Measurements from ENCODE around the gene ZNF763. TPM values are rescaled to one million over a fixed set of nuclear protein-coding genes. Genes with fewer than 3 reads are reported as not detected.
"Not testable (repeated sequence)": the region's sequence is repeated elsewhere in the genome, so short reads cannot be mapped to it uniquely, and the experiment has no call there.

Gene ZNF763
- total RNA-seq, 1 donor from 2014 or later, result 5.0 TPM

GRCh38 chr19:11989112-11989456 lies 24.2 kb downstream of the ZNF763 start:
- H3K27me3 Mint-ChIP-seq, result no peaks in the 10 kb centered on the region
- H3K27ac Mint-ChIP-seq, result no peak overlapping the region
- no peaks in the 10 kb centered on the region for H3K9me3 Mint-ChIP-seq
- H3K4me1 Mint-ChIP-seq (ENCODE audit: unreplicated experiment), result peaks cover 11% of the 10 kb centered on the region
- H3K4me3 Mint-ChIP-seq, result peak overlapping the region; percentile 100
- TF ChIP-seq CTCF (conservative IDR thresholded peaks at IDR 0.05), result no peak
- DNase-seq (ENCODE audit: extremely low spot score, unreplicated experiment), result no peak
- H3K36me3 Mint-ChIP-seq, result peaks cover 20% of the 10 kb centered on the region

GRCh38 chr19:11991921-11992320 lies 27.1 kb downstream of the ZNF763 start:
- not testable (repeated sequence) for DNase-seq (ENCODE audit: extremely low spot score, unreplicated experiment); H3K27me3 Mint-ChIP-seq; H3K27ac Mint-ChIP-seq; H3K4me3 Mint-ChIP-seq; H3K9me3 Mint-ChIP-seq
- Mint-ChIP-seq H3K4me1 (ENCODE audit: unreplicated experiment) (peaks cover 11% of the 10 kb centered on the region), H3K36me3 (peaks cover 30% of the 10 kb centered on the region)

GRCh38 chr19:11995174-11995573 lies 30.3 kb downstream of the ZNF763 start:
- Mint-ChIP-seq H3K27ac (no peak overlapping the region), H3K27me3 (no peaks in the 10 kb centered on the region), H3K4me1 (ENCODE audit: unreplicated experiment) (no peaks in the 10 kb centered on the region), H3K9me3 (no peaks in the 10 kb centered on the region), H3K4me3 (no peak overlapping the region), H3K36me3 (peaks cover 46% of the 10 kb centered on the region)
- no peak for TF ChIP-seq CTCF (conservative IDR thresholded peaks at IDR 0.05)
- DNase-seq (ENCODE audit: extremely low spot score, unreplicated experiment), result no peak

GRCh38 chr19:12000152-12000981 lies 35.5 kb downstream of the ZNF763 start:
- Mint-ChIP-seq H3K9me3 (no peaks in the 10 kb centered on the region), H3K27ac (no peak overlapping the region), H3K36me3 (peaks cover 26% of the 10 kb centered on the region), H3K4me1 (ENCODE audit: unreplicated experiment) (no peaks in the 10 kb centered on the region), H3K27me3 (no peaks in the 10 kb centered on the region), H3K4me3 (no peak overlapping the region)
- no peak for TF ChIP-seq CTCF (conservative IDR thresholded peaks at IDR 0.05)
- no peak for DNase-seq (ENCODE audit: extremely low spot score, unreplicated experiment)

- TF ChIP-seq CTCF (conservative IDR thresholded peaks at IDR 0.05), result no peak
- Mint-ChIP-seq H3K36me3 (peaks cover 62% of the 10 kb centered on the region), H3K9me3 (peaks cover 19% of the 10 kb centered on the region), H3K27ac (no peak overlapping the region), H3K4me1 (ENCODE audit: unreplicated experiment) (no peaks in the 10 kb centered on the region), H3K4me3 (peak overlapping the region; percentile 19), H3K27me3 (no peaks in the 10 kb centered on the region)
- no peak for DNase-seq (ENCODE audit: extremely low spot score, unreplicated experiment)
Observed at GRCh38 chr19:12015015-12015752, 50.3 kb downstream of the ZNF763 start.

- peaks cover 19% of the 10 kb centered on the region for H3K9me3 Mint-ChIP-seq
- H3K4me1 Mint-ChIP-seq (ENCODE audit: unreplicated experiment), result no peaks in the 10 kb centered on the region
- no peak overlapping the region for H3K4me3 Mint-ChIP-seq
Observed at GRCh38 chr19:12015753-12016116, 50.9 kb downstream of the ZNF763 start.

More at GRCh38 chr19:12015753-12016116, 50.9 kb downstream of the ZNF763 start:
- no peak for TF ChIP-seq CTCF (conservative IDR thresholded peaks at IDR 0.05)
- Mint-ChIP-seq H3K36me3 (peaks cover 59% of the 10 kb centered on the region), H3K27ac (no peak overlapping the region), H3K27me3 (no peaks in the 10 kb centered on the region)
- no peak for DNase-seq (ENCODE audit: extremely low spot score, unreplicated experiment)
